HEK293 (cell line): ENCODE measurements around the gene BMP10.

Experiments used
- CTCF ChIA-PET: fragments of 350-600 bp; formaldehyde crosslinking; extraction: SDS; loops from one replicate; lab custom pipeline; 2021; ENCODE audit warnings: antibody characterized with exemption; lab: Yijun Ruan, JAX
- POLR2A ChIA-PET: fragments of 300-600 bp; formaldehyde crosslinking; extraction: SDS; loops from one replicate; lab custom pipeline; 2020; ENCODE audit warnings: antibody characterized with exemption, inconsistent platforms; lab: Yijun Ruan, JAX
- H3K27ac ChIP-seq: fragments of 200-500 bp; sonication (Bioruptor generic); 2 replicates; pipeline ENCODE4 v1.5.1; 2014; ENCODE audit warnings: low read depth, low read length, control low read depth, inconsistent platforms; ENCODE audit errors: extremely low read depth
- H3K36me3 ChIP-seq, 2 experiments: fragments of 200-500 bp in 1 of 2; sonication (Bioruptor generic) in 1 of 2; 1 replicate in 1 of 2; 2 replicates in 1 of 2; pipeline ENCODE4 v1.5.1; 2014 to 2017; ENCODE audit warnings: inconsistent platforms in 2 of 2, low read length in 2 of 2; ENCODE audit not compliant: control insufficient read depth in 2 of 2, insufficient read depth in 1 of 2
- H3K4me1 ChIP-seq: fragments of 200-500 bp; sonication (Bioruptor generic); 2 replicates; pipeline ENCODE4 v1.5.1; 2014; ENCODE audit warnings: mild to moderate bottlenecking, low read length, inconsistent platforms; ENCODE audit not compliant: control insufficient read depth, insufficient read depth
- H3K4me3 ChIP-seq: 2 replicates; pipeline ENCODE4 v1.5.1; 2011; ENCODE audit warnings: low read depth, mild to moderate bottlenecking, control low read depth, low read length, moderate library complexity
- H3K9me3 ChIP-seq: fragments of 200-500 bp; sonication (Bioruptor generic); 2 replicates; pipeline ENCODE4 v1.5.1; 2014; ENCODE audit warnings: low read depth, low read length, inconsistent platforms; ENCODE audit not compliant: control insufficient read depth, insufficient read depth
- PRDM2 ChIP-seq: fragments of 450-650 bp; formaldehyde crosslinking; IDR thresholded peaks from 2 replicates; pipeline ENCODE4 v1.5.1; 2016; ENCODE audit warnings: missing biosample characterization, missing genetic modification characterization, borderline replicate concordance
- SETDB1 ChIP-seq: IDR thresholded peaks from one replicate; pipeline ENCODE4 v1.6.1; 2017; ENCODE audit warnings: mild to moderate bottlenecking, low read length, moderate library complexity, mixed read lengths; ENCODE audit not compliant: insufficient read length
- SP2 ChIP-seq: fragments of 450-650 bp; formaldehyde crosslinking; IDR thresholded peaks from 2 replicates; pipeline ENCODE4 v1.5.1; 2016; ENCODE audit warnings: missing biosample characterization, missing genetic modification characterization
- WT1 ChIP-seq: fragments of 450-650 bp; formaldehyde crosslinking; IDR thresholded peaks from 2 replicates; pipeline ENCODE4 v1.5.1; 2016; ENCODE audit warnings: missing biosample characterization, missing genetic modification characterization
- ZNF341 ChIP-seq: fragments of 450-650 bp; formaldehyde crosslinking; IDR thresholded peaks from 2 replicates; pipeline ENCODE4; 2016; ENCODE audit warnings: low read depth, missing biosample characterization, missing genetic modification characterization
- ZNF433 ChIP-seq: fragments of 450-650 bp; formaldehyde crosslinking; IDR thresholded peaks from 2 replicates; pipeline ENCODE4 v1.5.1; 2016; ENCODE audit warnings: missing biosample characterization, missing genetic modification characterization, low read depth
- ZNF48 ChIP-seq: fragments of 450-650 bp; formaldehyde crosslinking; IDR thresholded peaks from 2 replicates; pipeline ENCODE4 v1.5.1; 2016; ENCODE audit warnings: missing biosample characterization, missing genetic modification characterization
- ZNF560 ChIP-seq: fragments of 450-650 bp; formaldehyde crosslinking; IDR thresholded peaks from 2 replicates; pipeline ENCODE4 v1.5.1; 2017; ENCODE audit warnings: missing biosample characterization, missing genetic modification characterization, borderline replicate concordance
- ZNF623 ChIP-seq: fragments of 450-650 bp; formaldehyde crosslinking; IDR thresholded peaks from 2 replicates; pipeline ENCODE4 v1.5.1; 2016; ENCODE audit warnings: missing biosample characterization, missing genetic modification characterization
- ZNF626 ChIP-seq: fragments of 450-650 bp; sonication (Bioruptor Pico); formaldehyde crosslinking; IDR thresholded peaks from 2 replicates; pipeline ENCODE4 v1.5.1; 2018; ENCODE audit warnings: missing biosample characterization, missing genetic modification characterization, inconsistent platforms
- ZSCAN18 ChIP-seq: fragments of 450-650 bp; formaldehyde crosslinking; IDR thresholded peaks from 2 replicates; pipeline ENCODE4 v1.5.1; 2016; ENCODE audit warnings: missing biosample characterization, missing genetic modification characterization
- TF ChIP-seq, protein P1 (sequence below): fragments of 450-650 bp; formaldehyde crosslinking; IDR thresholded peaks from 2 replicates; pipeline ENCODE4 v1.5.1; 2016; ENCODE audit warnings: missing biosample characterization, missing genetic modification characterization
- TF ChIP-seq, protein P2 (sequence below): fragments of 450-650 bp; formaldehyde crosslinking; IDR thresholded peaks from 2 replicates; pipeline ENCODE4 v1.5.1; 2017; ENCODE audit warnings: missing biosample characterization, missing genetic modification characterization

The BMP10 gene

DNA sequence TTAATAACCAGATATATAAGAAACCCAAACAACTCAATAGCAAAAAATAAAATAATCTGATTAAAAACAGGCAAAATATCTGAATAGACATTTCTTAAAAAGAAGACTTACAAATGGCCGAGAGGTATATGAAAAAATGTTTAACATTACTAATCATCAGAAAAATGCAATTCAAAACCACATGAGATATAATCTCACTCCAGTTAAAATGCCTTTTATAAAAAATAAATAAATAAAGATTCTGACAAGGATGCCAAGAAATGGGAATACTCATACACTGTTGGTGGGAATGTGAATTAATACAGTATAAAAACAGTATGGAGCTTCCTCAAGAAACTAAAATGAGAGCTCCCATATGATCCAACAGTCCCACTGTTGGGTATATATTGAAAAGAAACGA is 33.9 kb upstream of the BMP10 start (continued):
- TF ChIP-seq, protein P1, sequence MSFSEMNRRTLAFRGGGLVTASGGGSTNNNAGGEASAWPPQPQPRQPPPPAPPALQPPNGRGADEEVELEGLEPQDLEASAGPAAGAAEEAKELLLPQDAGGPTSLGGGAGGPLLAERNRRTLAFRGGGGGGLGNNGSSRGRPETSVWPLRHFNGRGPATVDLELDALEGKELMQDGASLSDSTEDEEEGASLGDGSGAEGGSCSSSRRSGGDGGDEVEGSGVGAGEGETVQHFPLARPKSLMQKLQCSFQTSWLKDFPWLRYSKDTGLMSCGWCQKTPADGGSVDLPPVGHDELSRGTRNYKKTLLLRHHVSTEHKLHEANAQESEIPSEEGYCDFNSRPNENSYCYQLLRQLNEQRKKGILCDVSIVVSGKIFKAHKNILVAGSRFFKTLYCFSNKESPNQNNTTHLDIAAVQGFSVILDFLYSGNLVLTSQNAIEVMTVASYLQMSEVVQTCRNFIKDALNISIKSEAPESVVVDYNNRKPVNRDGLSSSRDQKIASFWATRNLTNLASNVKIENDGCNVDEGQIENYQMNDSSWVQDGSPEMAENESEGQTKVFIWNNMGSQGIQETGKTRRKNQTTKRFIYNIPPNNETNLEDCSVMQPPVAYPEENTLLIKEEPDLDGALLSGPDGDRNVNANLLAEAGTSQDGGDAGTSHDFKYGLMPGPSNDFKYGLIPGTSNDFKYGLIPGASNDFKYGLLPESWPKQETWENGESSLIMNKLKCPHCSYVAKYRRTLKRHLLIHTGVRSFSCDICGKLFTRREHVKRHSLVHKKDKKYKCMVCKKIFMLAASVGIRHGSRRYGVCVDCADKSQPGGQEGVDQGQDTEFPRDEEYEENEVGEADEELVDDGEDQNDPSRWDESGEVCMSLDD (tag by site-specific recombination), result no peak
- TF ChIP-seq WT1 (tag by site-specific recombination), result no peak
- no peak for TF ChIP-seq ZNF623 (tag by site-specific recombination)
- TF ChIP-seq, protein P2, sequence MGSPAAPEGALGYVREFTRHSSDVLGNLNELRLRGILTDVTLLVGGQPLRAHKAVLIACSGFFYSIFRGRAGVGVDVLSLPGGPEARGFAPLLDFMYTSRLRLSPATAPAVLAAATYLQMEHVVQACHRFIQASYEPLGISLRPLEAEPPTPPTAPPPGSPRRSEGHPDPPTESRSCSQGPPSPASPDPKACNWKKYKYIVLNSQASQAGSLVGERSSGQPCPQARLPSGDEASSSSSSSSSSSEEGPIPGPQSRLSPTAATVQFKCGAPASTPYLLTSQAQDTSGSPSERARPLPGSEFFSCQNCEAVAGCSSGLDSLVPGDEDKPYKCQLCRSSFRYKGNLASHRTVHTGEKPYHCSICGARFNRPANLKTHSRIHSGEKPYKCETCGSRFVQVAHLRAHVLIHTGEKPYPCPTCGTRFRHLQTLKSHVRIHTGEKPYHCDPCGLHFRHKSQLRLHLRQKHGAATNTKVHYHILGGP (tag by site-specific recombination), result no peak
- TF ChIP-seq PRDM2 (tag by site-specific recombination), result no peak
- TF ChIP-seq ZNF626 (tag by site-specific recombination), result no peak
- no peak for TF ChIP-seq ZNF341 (tag by site-specific recombination)
- no peak for TF ChIP-seq ZNF560 (tag by site-specific recombination)
- no peak for TF ChIP-seq SP2 (tag by site-specific recombination)
- TF ChIP-seq ZSCAN18 (tag by site-specific recombination), result no peak
- TF ChIP-seq ZNF433 (tag by site-specific recombination), result no peak
- TF ChIP-seq, all 188 proteins: peak for 0

DNA sequence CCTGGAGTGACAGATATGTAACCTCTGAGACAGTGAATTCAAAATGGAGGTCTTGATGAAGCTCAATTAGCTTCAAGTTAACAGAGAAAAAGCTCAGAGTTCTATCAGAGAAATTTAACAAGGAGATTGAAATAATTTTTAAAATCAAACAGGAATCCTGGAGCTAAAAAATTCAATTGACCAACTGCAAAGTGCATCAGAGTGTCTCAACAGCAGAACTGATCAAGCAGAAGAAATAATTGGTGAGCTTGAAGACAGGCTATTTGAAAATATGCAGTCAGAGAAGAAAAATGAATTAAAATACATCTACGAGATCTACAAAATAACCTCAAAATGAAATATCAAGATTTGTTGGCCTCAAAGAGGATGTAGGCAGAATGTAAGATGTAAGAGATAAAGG is 30.4 kb upstream of the BMP10 start:
- H3K9me3 ChIP-seq, result no peaks in the 10 kb centered on the region
- H3K36me3 ChIP-seq, result no peaks in the 10 kb centered on the region
- H3K4me3 ChIP-seq, result no peak overlapping the region
- POLR2A ChIA-PET, result no interaction called here
- no peaks in the 10 kb centered on the region for H3K4me1 ChIP-seq
- H3K27ac ChIP-seq, result no peak overlapping the region
- CTCF ChIA-PET, result interaction anchor here (0.5 to 3.7 kb wide), 8 partner anchors 13 to 699 kb away, joined by 3 to 21 read pairs (median 4); no protein-coding TSS in a partner anchor
- TF ChIP-seq ZNF48, result no peak
- TF ChIP-seq SETDB1, result peak; percentile 80
